HAP-1 (cell line): Measurements from ENCODE around the gene CCR8.
"Not testable (repeated sequence)": the region's sequence is repeated elsewhere in the genome, so short reads cannot be mapped to it uniquely, and the experiment has no call there.

Source experiments
- DNase-seq, 2 experiments: peaks; one replicate each; pipeline ENCODE4 v3.0.0-alpha.2; 2016 to 2020; ENCODE audit warnings: low spot score in 2 of 2
- H3K27me3 ChIP-seq: fragments of 250-450 bp; sonication (Bioruptor Pico); 2 replicates; pipeline ENCODE4 v1.5.1; 2020; ENCODE audit warnings: low read depth, mild to moderate bottlenecking, moderate library complexity
- H3K36me3 ChIP-seq: fragments of 250-450 bp; sonication (Bioruptor Pico); replicated peaks from 2 replicates; pipeline ENCODE4 v1.5.1; 2020; ENCODE audit warnings: mild to moderate bottlenecking
- H3K4me1 ChIP-seq: fragments of 250-450 bp; sonication (Bioruptor Pico); 2 replicates; pipeline ENCODE4 v1.5.1; 2020; ENCODE audit warnings: mild to moderate bottlenecking
- H3K4me3 ChIP-seq: fragments of 250-450 bp; sonication (Bioruptor Pico); 2 replicates; pipeline ENCODE4 v1.5.1; 2020; ENCODE audit warnings: mild to moderate bottlenecking, moderate library complexity
- H3K9me3 ChIP-seq: fragments of 250-450 bp; sonication (Bioruptor Pico); 2 replicates; pipeline ENCODE4 v1.5.1; 2020; ENCODE audit warnings: mild to moderate bottlenecking, moderate library complexity
- in situ Hi-C: fragments of 300-500 bp; cut with MboI; formaldehyde crosslinking; loops from 3 replicates; pipeline ENCODE4 v1.14.3; 2020; ENCODE audit warnings: low sequenced_read_pairs, inconsistent platforms, mixed read lengths

The CCR8 gene

GRCh38 chr3:39344746-39345344, 15.3 kb downstream of the CCR8 start:
- in situ Hi-C loops, result no loop called here
- Histone ChIP-seq H3K9me3 (no peaks in the 10 kb centered on the region), H3K36me3 (no peaks in the 10 kb centered on the region), H3K4me3 (no peak overlapping the region), H3K4me1 (no peaks in the 10 kb centered on the region), H3K27me3 (peaks cover 5% of the 10 kb centered on the region)
- DNase-seq, result no peak

- Histone ChIP-seq H3K4me1 (no peaks in the 10 kb centered on the region), H3K9me3 (no peaks in the 10 kb centered on the region), H3K27me3 (peaks cover 2% of the 10 kb centered on the region; the same call in 1 of the 2 replicates), H3K4me3 (no peak overlapping the region), H3K36me3 (no peaks in the 10 kb centered on the region)
- in situ Hi-C loops, result no loop called here
- DNase-seq, result no peak
These were observed 17.5 kb downstream of the CCR8 start for GRCh38 chr3:39346785-39347585.

GRCh38 chr3:39347586-39347876, 18.0 kb downstream of the CCR8 start:
- Histone ChIP-seq H3K36me3 (no peaks in the 10 kb centered on the region), H3K27me3 (0 out of 2 replicates have a peak, but pooled peaks cover 2% of the 10 kb centered on the region), H3K4me3 (no peak overlapping the region), H3K4me1 (no peaks in the 10 kb centered on the region), H3K9me3 (no peaks in the 10 kb centered on the region)
- no peak for DNase-seq
- in situ Hi-C loops, result no loop called here

GRCh38 chr3:39349080-39349479, 19.6 kb downstream of the CCR8 start:
- in situ Hi-C loops, result no loop called here
- H3K36me3 ChIP-seq, result no peaks in the 10 kb centered on the region
- DNase-seq, result no peak
- H3K4me1 ChIP-seq, result no peaks in the 10 kb centered on the region
- no peaks in the 10 kb centered on the region for H3K9me3 ChIP-seq
- H3K27me3 ChIP-seq, result 0 out of 2 replicates have a peak, but pooled peaks cover 2% of the 10 kb centered on the region
- H3K4me3 ChIP-seq, result no peak overlapping the region

- H3K4me3 ChIP-seq, result no peak overlapping the region
These were observed 21.2 kb downstream of the CCR8 start for GRCh38 chr3:39350714-39351113.

GRCh38 chr3:39351134-39351533, 21.6 kb downstream of the CCR8 start:
- H3K27me3 ChIP-seq, in situ Hi-C loops, DNase-seq: not testable (repeated sequence)

More at GRCh38 chr3:39350714-39351113, 21.2 kb downstream of the CCR8 start:
- Histone ChIP-seq H3K27me3 (0 out of 2 replicates have a peak, but pooled peaks cover 4% of the 10 kb centered on the region), H3K9me3 (no peaks in the 10 kb centered on the region), H3K36me3 (no peaks in the 10 kb centered on the region), H3K4me1 (no peaks in the 10 kb centered on the region)
- in situ Hi-C loops, result no loop called here
- no peak for DNase-seq

GRCh38 chr3:39353168-39353927, 23.8 kb downstream of the CCR8 start:
- H3K4me3 ChIP-seq, H3K4me1 ChIP-seq, H3K27me3 ChIP-seq, H3K9me3 ChIP-seq, in situ Hi-C loops, DNase-seq, H3K36me3 ChIP-seq: not testable (repeated sequence)

More at GRCh38 chr3:39351134-39351533, 21.6 kb downstream of the CCR8 start:
- H3K36me3 ChIP-seq, H3K4me1 ChIP-seq, H3K4me3 ChIP-seq, H3K9me3 ChIP-seq: not testable (repeated sequence)

- in situ Hi-C loops, result no loop called here
- no peaks in the 10 kb centered on the region for H3K4me1 ChIP-seq
These were observed 28.8 kb downstream of the CCR8 start for GRCh38 chr3:39358333-39358732.

GRCh38 chr3:39361252-39361927, 31.9 kb downstream of the CCR8 start:
- H3K4me3 ChIP-seq, result no peak overlapping the region
- H3K27me3 ChIP-seq, result no peaks in the 10 kb centered on the region
- no peaks in the 10 kb centered on the region for H3K4me1 ChIP-seq
- no peak for DNase-seq
- in situ Hi-C loops, result no loop called here
- H3K36me3 ChIP-seq, result no peaks in the 10 kb centered on the region
- no peaks in the 10 kb centered on the region for H3K9me3 ChIP-seq

More at GRCh38 chr3:39358333-39358732, 28.8 kb downstream of the CCR8 start:
- no peak overlapping the region for H3K4me3 ChIP-seq
- no peak for DNase-seq
- no peaks in the 10 kb centered on the region for H3K36me3 ChIP-seq
- H3K9me3 ChIP-seq, result no peaks in the 10 kb centered on the region
- H3K27me3 ChIP-seq, result 0 out of 2 replicates have a peak, but pooled peaks cover 2% of the 10 kb centered on the region

- Histone ChIP-seq H3K4me1 (no peaks in the 10 kb centered on the region), H3K27me3 (no peaks in the 10 kb centered on the region), H3K36me3 (no peaks in the 10 kb centered on the region), H3K9me3 (no peaks in the 10 kb centered on the region), H3K4me3 (no peak overlapping the region)
- no peak for DNase-seq
- in situ Hi-C loops, result no loop called here
These were observed 32.7 kb downstream of the CCR8 start for GRCh38 chr3:39362192-39362591.

GRCh38 chr3:39362812-39363211, 33.3 kb downstream of the CCR8 start:
- in situ Hi-C loops, result no loop called here
- no peak for DNase-seq
- no peaks in the 10 kb centered on the region for H3K9me3 ChIP-seq
- no peaks in the 10 kb centered on the region for H3K36me3 ChIP-seq
- no peak overlapping the region for H3K4me3 ChIP-seq
- H3K4me1 ChIP-seq, result no peaks in the 10 kb centered on the region
- no peaks in the 10 kb centered on the region for H3K27me3 ChIP-seq

GRCh38 chr3:39370450-39370849, 40.9 kb downstream of the CCR8 start:
- H3K27me3 ChIP-seq, H3K9me3 ChIP-seq, H3K4me1 ChIP-seq, H3K4me3 ChIP-seq, in situ Hi-C loops, H3K36me3 ChIP-seq, DNase-seq: not testable (repeated sequence)

GRCh38 chr3:39372833-39373232, 43.3 kb downstream of the CCR8 start:
- no peaks in the 10 kb centered on the region for H3K36me3 ChIP-seq
- no peak for DNase-seq

More at GRCh38 chr3:39372833-39373232, 43.3 kb downstream of the CCR8 start:
- peaks cover 3% of the 10 kb centered on the region; the same call in 1 of the 2 replicates for H3K4me1 ChIP-seq
- no peaks in the 10 kb centered on the region for H3K27me3 ChIP-seq
- in situ Hi-C loops, result no loop called here
- no peak overlapping the region for H3K4me3 ChIP-seq
- H3K9me3 ChIP-seq, result no peaks in the 10 kb centered on the region
